OCI-M1 (cell line): Measurements from ENCODE around the gene DRC3.
"Not testable (repeated sequence)": the region's sequence is repeated elsewhere in the genome, so short reads cannot be mapped to it uniquely, and the experiment has no call there.

Experiments
- DNase-seq: peaks from one replicate; lab custom pipeline; 2025; lab: John Stamatoyannopoulos, UW

The DRC3 gene

DNA sequence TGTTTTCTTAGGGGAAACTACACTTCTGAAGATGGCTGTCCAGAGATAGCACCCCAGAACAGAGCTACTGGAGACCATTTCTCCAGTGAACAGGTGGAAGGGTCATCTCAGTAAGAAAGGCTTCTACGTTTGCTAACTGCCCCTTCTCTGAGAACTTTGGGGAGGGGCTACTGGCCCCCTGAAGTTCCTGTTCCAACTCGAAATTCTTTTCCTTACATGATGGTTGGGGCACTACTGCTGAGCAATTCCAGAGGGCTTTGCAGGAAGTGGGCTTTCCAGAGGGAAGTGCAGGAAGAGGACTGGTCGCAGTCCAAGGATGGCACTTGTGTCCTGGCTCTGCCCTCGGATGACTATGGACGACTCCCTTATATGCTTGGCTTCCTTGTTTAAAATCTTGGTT, 31.6 kb upstream of the DRC3 start:
- no peak for DNase-seq

GRCh38 chr17:17942846-17943245, 29.8 kb upstream of the DRC3 start:
- no peak for DNase-seq

GRCh38 chr17:17943281-17943984, 29.2 kb upstream of the DRC3 start:
- no peak for DNase-seq

- DNase-seq: no peak
Observed at GRCh38 chr17:17944242-17944641, 28.4 kb upstream of the DRC3 start.

DNA sequence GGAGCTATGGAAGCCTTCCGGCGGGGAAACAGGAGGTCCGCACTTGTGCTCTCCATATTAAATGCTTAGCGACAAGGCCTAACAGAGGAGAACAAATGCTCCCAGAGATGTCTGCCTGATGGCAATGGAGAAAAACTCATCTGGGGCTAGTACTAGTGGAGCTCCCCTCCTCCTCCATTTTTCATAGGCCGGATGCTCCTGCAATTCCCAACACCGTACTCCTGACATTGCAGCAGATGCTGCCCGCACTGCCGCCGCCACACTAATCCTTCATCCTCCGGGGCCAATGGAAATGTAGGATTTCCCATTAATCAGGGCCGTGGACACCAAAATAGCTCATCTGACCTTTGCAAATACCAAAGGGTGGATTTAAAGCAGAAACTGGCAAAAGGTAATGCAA, 27.9 kb upstream of the DRC3 start:
- DNase-seq: no peak

GRCh38 chr17:17946093-17946492, 26.6 kb upstream of the DRC3 start:
- DNase-seq: no peak

GRCh38 chr17:17947309-17947708, 25.4 kb upstream of the DRC3 start:
- no peak for DNase-seq

- DNase-seq: no peak
Observed at GRCh38 chr17:17947966-17948365, 24.7 kb upstream of the DRC3 start.

- DNase-seq: no peak
Observed at GRCh38 chr17:17950347-17950746, 22.3 kb upstream of the DRC3 start.

GRCh38 chr17:17950806-17951205, 21.9 kb upstream of the DRC3 start:
- DNase-seq: no peak

GRCh38 chr17:17951524-17951923, 21.1 kb upstream of the DRC3 start:
- DNase-seq: no peak

DNA sequence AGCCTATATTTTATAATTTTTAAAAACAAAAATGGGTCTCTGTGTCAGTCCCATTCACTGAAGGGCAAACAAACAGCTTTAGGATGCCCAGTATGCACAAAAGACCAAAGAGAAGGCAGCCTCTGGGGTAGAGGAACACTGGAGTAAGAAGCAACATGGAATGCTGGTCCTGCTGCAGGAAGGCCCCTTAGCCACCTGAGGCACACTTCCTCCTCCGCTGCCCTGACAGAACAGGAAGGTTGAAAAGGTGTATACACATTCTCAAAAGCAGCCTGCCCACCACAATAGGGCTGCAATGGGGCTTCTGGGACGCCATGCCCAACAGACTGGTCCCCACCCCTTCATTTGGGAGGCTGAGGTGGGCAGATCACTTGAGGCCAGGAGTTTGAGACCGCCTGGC, 20.0 kb upstream of the DRC3 start:
- no peak for DNase-seq

DNA sequence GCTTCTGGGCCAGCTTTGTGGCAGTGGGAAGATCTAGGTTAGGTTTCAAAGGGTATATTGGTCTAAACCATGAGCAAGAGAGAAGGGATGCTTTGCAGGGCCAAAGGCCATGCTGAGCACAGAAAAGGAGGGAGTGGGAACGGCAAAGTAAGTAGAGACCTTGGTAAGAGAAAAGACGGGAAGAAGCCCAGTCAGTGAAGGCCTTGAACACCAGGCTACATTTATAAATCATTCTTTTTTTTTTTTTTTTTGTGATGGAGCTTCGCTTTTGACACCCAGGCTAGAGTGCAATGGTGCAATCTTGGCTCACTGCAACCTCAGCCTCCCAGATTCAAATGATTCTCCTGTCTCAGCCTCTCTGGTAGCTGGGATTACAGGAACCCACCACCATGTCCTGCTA, 18.6 kb upstream of the DRC3 start:
- no peak for DNase-seq

DNA sequence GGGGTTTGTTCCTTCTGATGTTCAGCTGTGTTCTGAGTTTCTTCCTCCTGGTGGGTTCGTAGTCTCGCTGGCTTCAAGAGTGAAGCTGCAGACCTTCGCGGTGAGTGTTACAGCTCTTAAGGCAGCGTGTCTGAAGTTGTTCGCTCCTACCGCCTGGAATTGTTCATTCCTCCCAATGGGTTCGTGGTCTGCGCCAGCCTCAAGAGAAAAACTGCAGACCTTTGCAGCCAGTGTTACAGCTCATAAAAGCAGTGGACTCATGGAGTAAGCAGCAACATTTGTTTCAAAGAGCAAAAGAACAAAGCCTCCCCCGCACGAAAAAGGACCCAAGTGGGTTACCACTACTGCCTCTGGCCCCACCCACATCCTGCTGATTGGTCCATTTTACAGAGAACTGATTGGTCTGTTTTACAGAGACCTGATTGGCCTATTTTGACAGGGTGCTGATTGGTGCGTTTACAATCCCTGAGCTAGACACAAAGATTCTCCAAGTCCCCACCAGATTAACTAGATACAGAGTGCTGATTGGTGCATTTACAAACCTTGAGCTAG, 16.8 kb upstream of the DRC3 start:
- DNase-seq: not testable (repeated sequence)

- DNase-seq: no peak
Observed at GRCh38 chr17:17957584-17957916, 15.1 kb upstream of the DRC3 start.

DNA sequence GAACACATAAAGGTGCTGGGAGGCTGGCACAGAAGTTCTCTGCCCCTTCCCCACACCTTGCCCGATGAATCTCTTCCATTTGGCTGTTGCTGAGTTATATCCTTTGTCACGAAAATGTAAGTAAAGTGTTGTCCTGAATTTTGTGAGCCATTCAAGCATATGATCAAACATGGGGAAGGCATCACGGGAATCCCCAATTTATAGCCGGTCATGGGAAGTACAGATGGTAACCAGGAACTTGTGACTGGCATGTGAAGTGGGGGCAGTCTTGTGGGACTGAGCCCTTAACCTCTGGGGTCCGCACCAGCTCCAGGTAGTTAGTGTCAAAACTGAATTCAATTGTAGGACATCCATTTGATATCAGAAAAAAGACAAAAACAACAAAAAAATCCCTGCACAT, 13.7 kb upstream of the DRC3 start:
- DNase-seq: no peak

DNA sequence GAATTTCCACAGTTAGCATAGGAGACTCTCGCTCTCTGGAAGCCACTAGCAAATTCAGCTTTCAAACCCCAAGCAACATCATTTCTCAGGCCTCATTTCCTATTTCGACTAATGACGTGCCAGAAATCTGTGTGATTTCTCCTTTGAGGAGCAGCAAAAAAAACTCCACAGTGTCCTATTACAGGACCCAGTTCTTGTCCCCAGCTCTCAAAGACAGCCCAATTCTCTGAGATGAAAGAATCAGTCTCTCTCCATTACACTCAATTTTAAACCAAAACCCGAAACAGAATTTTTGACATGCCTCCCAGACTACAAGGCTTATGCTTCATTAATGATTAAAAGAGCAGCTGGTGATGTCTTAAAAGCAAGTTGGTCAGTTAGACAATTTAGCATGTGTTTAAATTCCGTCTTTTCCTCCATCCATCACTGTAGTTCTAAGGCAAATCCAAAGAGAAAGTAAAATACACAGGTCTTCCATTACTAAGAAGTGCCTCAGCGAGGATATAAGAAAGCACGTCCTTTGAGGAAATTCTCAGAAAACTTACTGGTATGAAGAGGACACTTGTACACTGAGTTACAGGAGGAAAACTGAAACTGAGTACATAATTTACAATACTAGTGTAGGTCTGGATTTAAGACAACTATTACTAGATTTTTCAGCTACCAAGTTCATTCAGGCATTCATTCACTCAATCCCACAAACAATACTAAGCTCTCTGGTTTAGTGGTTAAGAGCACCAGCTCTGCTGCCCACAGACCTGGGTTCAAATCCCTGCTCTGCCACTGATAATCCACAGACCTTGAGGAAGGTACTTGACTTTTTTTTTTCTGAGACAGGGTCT, 12.9 kb upstream of the DRC3 start:
- peak; percentile 68 for DNase-seq

DNA sequence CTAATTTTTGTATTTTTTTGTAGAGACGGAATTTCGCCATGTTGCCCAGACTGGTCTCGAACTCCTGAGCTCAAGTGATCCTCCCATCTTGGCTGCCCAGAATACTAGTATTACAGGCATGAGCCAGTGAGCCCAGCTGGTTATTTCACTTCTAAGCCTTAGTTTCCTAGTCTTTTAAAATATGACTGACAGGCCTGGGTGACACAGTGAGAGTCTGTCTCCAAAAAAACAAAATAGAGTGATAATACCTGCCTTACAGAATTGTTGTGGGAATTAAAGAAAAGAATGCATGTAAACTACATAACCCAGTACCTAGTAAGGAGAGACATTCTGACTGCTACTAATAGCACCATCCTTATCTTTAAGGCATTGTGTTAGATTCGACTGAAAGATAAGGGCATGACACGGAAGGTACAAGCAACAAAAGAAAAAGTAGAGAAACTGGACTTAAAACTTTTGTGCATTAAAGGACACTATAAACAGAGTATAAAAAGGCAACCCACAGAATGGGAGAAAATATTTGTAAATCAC, 12.1 kb upstream of the DRC3 start:
- no peak for DNase-seq

DNA sequence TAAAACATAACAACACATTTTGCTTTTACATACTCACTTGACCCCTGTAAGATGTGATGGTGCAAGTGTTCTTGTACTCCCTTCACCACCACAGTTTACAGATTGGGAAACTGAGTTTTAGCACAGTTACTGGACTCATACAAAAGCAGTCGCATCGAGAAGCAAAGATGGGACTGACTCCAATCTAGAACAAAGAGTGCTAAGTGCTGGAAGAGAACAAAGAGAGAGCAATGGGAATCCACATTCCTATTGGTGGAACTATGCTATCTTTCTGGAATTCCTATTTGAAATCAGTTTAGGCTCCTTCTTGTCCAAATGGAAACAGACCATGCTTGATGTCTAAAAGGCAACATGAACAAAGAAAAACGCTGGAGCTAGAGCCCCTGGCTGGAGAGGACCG, 9.6 kb upstream of the DRC3 start:
- DNase-seq: no peak

DNA sequence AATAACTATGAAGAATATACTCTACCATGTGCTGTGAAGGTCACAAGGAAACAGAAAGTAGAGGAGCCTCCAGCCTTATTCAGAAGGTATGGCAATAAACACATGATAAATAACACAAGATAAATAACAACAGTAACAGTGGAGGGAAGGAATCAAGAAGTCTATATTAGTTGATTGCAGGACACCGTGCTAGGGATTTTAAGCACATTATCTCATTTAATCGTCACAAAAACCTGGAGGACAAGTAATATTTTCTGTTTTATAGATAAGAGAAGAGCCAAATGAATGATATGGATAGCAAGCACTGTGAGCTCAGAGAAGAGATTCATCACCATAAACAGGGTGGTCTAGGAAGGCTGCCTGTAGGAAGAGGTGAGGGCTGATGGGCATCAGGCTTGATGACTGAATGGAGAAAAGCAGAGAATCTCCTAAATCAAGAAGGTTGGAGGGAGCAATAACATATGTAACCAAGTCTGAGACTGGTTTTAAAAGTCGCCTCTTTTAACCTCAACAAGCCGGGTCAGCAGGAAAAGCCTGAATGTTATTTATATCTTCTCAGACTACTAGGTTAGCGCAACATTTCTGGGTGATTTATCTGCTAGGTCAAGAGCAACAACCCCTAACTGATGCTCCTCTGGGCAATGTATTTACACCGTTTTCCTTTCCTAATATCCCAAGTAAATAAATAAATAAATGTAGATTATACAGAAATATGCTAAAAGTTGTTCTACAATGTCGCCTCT, 8.8 kb upstream of the DRC3 start:
- DNase-seq: no peak

DNA sequence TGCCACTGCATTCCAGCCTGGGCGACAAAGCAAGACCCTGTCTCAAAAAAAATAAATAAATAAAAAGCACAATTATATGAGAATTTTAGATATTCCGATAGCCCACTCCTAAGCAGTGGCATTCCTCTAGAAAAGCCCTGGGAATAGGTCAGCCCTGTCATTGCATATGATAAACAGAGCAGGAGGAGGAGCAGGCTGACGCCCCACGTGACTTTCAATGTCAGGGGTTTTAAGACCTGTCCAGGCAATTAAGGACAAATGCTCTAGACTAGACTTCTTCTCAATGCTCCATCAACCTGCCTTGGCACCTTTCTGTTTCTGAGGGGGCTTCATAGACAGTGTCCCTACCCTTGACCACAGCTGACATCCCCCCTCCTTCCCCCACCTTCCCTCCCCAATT, 8.0 kb upstream of the DRC3 start:
- DNase-seq: no peak

- DNase-seq: no peak
Observed at GRCh38 chr17:17965152-17965721, 7.4 kb upstream of the DRC3 start.
